Hematopoietic multipotent progenitor cell treated with erythropoietin and hydrocortisone succinate and interleukin-3 and kit ligand, for 17 days (in vitro differentiated cells): ENCODE results near the gene MED13L.
A peak's percentile ranks its signal among the peaks of the same experiment; 100 is the strongest.

ENCODE experiments used
- DNase-seq: peaks from one replicate; pipeline ENCODE4 v3.0.0-alpha.2; 2015; ENCODE audit warnings: low spot score

Gene MED13L

DNA sequence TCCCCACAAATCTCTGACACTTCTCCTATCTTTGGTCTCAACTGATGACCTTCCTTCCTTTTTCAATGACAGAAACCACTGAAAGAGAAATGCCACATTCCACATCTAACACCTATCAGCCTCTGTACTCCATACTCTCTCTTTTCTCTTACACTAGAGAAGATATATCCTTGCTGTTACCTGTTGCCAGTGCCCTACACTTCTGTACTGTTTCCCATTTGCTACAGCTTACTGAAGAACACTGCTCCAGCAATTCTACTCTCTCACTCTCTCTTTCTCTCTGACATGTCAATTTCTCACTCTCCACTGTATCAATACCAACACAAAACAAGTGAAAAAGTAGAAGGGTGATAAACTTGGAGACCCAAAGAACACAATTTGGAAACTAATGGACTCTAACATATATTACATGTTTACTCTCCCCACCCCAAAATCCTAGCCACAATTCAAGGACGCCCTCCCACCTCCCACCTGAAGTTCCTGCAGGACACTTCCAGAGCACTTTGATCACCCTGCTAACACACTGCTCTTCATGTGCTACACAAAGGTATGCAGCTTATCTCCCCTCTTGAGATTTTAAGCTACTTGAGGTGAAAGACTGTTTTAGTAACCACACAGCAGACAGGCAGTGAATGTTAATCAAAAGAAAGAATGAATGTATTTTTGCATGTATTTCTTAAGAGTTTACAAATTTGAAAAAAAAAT is 95.0 kb downstream of the MED13L start:
- no peak for DNase-seq

- no peak for DNase-seq
Measured at GRCh38 chr12:116180448-116180847, 97.0 kb downstream of the MED13L start.

- DNase-seq, result no peak
Measured at GRCh38 chr12:116179384-116179783, 98.1 kb downstream of the MED13L start.

DNA sequence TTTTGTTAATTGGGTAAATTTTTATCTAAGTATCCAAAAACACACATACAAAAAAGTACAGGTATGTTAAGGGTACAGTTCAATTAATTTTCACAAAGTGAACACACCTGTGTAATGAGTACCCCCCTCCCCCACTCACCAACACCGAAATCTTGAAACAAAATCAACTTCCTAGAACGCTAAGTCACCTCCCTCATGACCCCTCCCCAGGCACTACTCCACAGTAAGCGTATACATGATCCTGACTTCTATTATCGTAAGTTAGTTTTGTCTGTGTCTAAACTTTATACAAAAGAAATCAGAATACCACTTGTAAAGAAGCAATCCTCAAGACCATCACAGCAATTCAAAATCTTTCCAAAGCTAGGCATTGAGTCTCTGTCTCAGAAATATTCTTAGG is 100.5 kb downstream of the MED13L start:
- no peak for DNase-seq

- DNase-seq, result no peak
Measured at GRCh38 chr12:116174904-116175303, 102.6 kb downstream of the MED13L start.

GRCh38 chr12:116174006-116174405 is 103.5 kb downstream of the MED13L start:
- no peak for DNase-seq

DNA sequence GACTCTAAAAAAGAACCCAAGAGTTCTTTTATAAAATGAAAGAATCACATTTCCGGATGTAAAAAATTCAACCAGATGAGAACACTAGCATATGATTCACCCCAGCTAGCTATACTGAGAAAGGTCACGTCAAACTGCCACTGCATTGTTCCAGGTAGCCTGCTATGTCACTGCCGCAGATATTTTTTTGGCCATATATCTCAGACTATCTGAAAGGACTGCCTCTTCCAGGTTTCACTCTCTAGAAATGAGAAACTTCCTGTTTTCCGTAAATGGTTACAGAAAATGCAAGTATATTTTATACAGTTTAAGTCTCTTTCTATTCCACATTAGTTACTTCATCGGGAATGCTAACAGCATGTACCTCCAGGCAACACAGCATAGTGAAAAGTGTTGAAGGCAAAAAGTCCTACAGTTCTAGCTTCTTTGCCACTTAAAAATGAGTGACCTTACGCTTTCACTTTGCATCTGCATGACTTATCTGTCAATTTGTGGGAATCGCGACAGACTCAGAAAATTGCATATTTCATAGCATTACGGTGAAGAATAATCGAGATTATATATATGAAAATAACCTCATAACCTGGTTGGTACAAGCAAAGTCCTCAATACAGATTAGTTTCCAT is 105.2 kb downstream of the MED13L start:
- peak; percentile 40 for DNase-seq

DNA sequence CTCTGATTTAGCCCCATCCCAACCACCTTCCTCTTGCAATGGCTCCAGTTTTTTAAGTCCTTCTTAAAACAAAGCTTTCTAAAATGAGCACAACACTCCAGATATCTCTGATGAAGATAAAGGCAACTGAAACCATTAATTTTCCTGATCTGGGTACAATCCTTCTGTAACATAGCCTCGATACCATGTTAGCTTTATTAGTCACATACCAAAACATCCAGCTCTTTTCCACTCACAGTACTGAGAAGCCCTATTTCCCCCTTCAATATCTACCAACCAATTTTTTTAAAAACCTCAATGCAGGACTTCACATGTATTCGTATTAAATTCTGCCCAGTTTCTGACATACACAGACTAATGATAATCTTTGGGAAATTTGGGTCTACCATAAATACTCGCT is 105.9 kb downstream of the MED13L start:
- DNase-seq, result no peak

DNA sequence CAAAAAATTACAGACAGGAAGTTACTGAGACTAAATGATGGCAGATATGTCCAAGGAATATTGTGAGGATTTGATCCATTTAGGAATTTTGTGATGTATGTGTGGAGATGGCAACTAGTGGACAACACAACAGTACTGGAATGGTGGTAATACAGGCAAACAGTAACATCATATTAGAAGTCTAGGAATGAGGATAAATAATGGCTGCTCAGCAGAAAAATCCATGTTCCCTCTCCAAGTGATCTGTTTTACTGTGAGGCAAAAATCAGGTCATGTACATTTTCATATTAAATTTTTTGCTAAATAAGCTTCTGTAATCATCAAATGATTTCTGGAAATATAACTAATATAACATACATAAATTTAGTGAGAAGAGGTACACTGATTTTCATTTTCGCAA is 108.4 kb downstream of the MED13L start:
- DNase-seq, result no peak

- no peak for DNase-seq
Measured at GRCh38 chr12:116166306-116166705, 111.2 kb downstream of the MED13L start.

- peak; percentile 38 for DNase-seq
Measured at GRCh38 chr12:116165036-116165425, 112.5 kb downstream of the MED13L start.

GRCh38 chr12:116164250-116165035 is 113.0 kb downstream of the MED13L start:
- peak; percentile 54 for DNase-seq

GRCh38 chr12:116162071-116162470 is 115.4 kb downstream of the MED13L start:
- no peak for DNase-seq

GRCh38 chr12:116161588-116161987 is 115.9 kb downstream of the MED13L start:
- DNase-seq, result no peak

GRCh38 chr12:116160883-116161458 is 116.5 kb downstream of the MED13L start:
- no peak for DNase-seq

GRCh38 chr12:116160231-116160630 is 117.3 kb downstream of the MED13L start:
- peak; percentile 76 for DNase-seq

DNA sequence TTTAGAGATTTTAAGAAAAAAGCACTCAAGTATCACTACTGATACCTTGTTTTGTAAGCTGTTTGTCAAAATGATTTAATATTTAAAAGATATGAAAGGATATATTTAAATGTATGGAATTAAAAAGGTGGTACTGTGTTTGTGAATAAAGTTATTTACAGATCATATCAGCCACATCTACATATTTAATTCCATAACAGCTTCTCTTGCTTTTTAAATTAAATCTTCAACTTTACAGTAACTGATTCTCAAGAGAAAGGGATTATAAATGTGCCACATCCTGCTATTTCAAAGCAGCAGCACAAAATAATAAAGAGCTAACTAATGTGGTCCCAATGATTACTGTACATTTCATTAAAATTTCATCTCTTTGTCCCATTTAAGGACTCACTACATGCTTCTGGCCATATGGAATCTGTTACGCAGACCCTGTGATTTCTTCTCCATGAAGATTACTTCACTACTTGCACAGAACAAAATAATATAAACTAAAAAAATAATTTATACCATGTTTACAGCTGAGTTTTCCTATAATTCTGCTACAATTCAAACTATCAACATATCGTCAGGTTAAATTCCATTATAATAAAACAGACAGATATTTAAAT is 117.8 kb downstream of the MED13L start:
- no peak for DNase-seq

- DNase-seq, result no peak
Measured at GRCh38 chr12:116159175-116159574, 118.3 kb downstream of the MED13L start.

- no peak for DNase-seq
Measured at GRCh38 chr12:116157845-116158267, 119.6 kb downstream of the MED13L start.

- no peak for DNase-seq
Measured at GRCh38 chr12:116156614-116157013, 120.9 kb downstream of the MED13L start.

- no peak for DNase-seq
Measured at GRCh38 chr12:116155383-116155782, 122.1 kb downstream of the MED13L start.

GRCh38 chr12:116153983-116154382 is 123.5 kb downstream of the MED13L start:
- DNase-seq, result no peak
